PC-3 (cell line): ENCODE measurements around the gene UBE2B. TPM values are rescaled to one million over a fixed set of nuclear protein-coding genes. Genes with fewer than 3 reads are reported as not detected.
A peak's percentile ranks its signal among the peaks of the same experiment; 100 is the strongest.
"Not testable (repeated sequence)": the region's sequence is repeated elsewhere in the genome, so short reads cannot be mapped to it uniquely, and the experiment has no call there.

ENCODE experiments used
- ATAC-seq: fragments of 200-7000 bp; cut with Tn5 transposase; 2 replicates; pipeline ENCODE4 v1.9.1; 2020; ENCODE audit warnings: mild to moderate bottlenecking, moderate library complexity
- BruUV-seq: library from RNA; stranded (reverse); fragments of 400-500 nt; replicated peaks from 2 replicates; lab custom pipeline; 2021; lab: Mats Ljungman, UMichigan
- CTCF ChIA-PET: fragments of 300-600 bp; sonication (Branson Sonifier 250); formaldehyde crosslinking; loops from one replicate; lab custom pipeline; 2022; ENCODE audit warnings: antibody characterized with exemption; lab: Charles Lee
- POLR2A ChIA-PET: fragments of 300-600 bp; sonication (Branson Sonifier 250); formaldehyde crosslinking; loops from one replicate; lab custom pipeline; 2022; ENCODE audit warnings: antibody characterized with exemption; ENCODE audit not compliant: unreplicated experiment; lab: Charles Lee
- DNase-seq: peaks from one replicate; pipeline ENCODE4 v3.0.0-alpha.2; 2015
- H2AFZ ChIP-seq: fragments of 300-600 bp; sonication (generic); 2 replicates; pipeline ENCODE4 v1.6.0; 2016; ENCODE audit warnings: antibody characterized with exemption, low read length
- H3F3A ChIP-seq: fragments of 300-600 bp; sonication (generic); one replicate; pipeline ENCODE4 v1.6.0; 2017; ENCODE audit warnings: antibody characterized with exemption, low read length, control low read depth, mild to moderate bottlenecking; ENCODE audit not compliant: unreplicated experiment
- H3K27ac ChIP-seq: fragments of 300-600 bp; sonication (generic); 2 replicates; pipeline ENCODE4 v1.5.1; 2016; ENCODE audit warnings: mild to moderate bottlenecking, low read length
- H3K27me3 ChIP-seq: fragments of 300-600 bp; sonication (generic); 2 replicates; pipeline ENCODE4 v1.6.1; 2016; ENCODE audit warnings: low read length, mixed read lengths
- H3K36me3 ChIP-seq: fragments of 300-600 bp; sonication (generic); 2 replicates; pipeline ENCODE4 v1.6.1; 2016; ENCODE audit warnings: low read depth, mixed run types, low read length, mixed read lengths
- H3K4me1 ChIP-seq: fragments of 300-600 bp; sonication (generic); 2 replicates; pipeline ENCODE4 v1.5.1; 2016; ENCODE audit warnings: low read length; ENCODE audit not compliant: insufficient read depth
- H3K4me2 ChIP-seq: fragments of 300-600 bp; sonication (generic); 2 replicates; pipeline ENCODE4 v1.6.0; 2016; ENCODE audit warnings: low read length
- H3K4me3 ChIP-seq: fragments of 300-600 bp; sonication (generic); 2 replicates; pipeline ENCODE4 v1.5.1; 2016; ENCODE audit warnings: mild to moderate bottlenecking, low read length, mixed read lengths
- H3K79me2 ChIP-seq: fragments of 300-600 bp; sonication (generic); 2 replicates; pipeline ENCODE4 v1.6.1; 2017; ENCODE audit warnings: low read length, mixed read lengths
- H3K9ac ChIP-seq: fragments of 300-600 bp; sonication (generic); 2 replicates; pipeline ENCODE4 v1.6.0; 2016; ENCODE audit warnings: mild to moderate bottlenecking, low read length
- H3K9me2 ChIP-seq: fragments of 300-600 bp; sonication (generic); replicated peaks from 2 replicates; pipeline ENCODE4 v1.6.1; 2016; ENCODE audit warnings: mixed run types, low read length, mixed read lengths
- H3K9me3 ChIP-seq: fragments of 300-600 bp; sonication (generic); 2 replicates; pipeline ENCODE4 v1.6.1; 2016; ENCODE audit warnings: low read length, mixed read lengths
- H4K20me1 ChIP-seq: fragments of 300-600 bp; sonication (generic); 2 replicates; pipeline ENCODE4 v1.6.1; 2016; ENCODE audit warnings: low read length, mixed read lengths
- CTCF ChIP-seq: fragments of 300-600 bp; sonication (generic); conservative IDR thresholded peaks from 2 replicates; pipeline ENCODE4 v1.5.1; 2017; ENCODE audit warnings: antibody characterized with exemption, low read depth, mild to moderate bottlenecking, low read length
- EZH2 ChIP-seq: fragments of 300-600 bp; sonication (generic); IDR thresholded peaks from one replicate; pipeline ENCODE4 v1.6.1; 2017; ENCODE audit warnings: antibody characterized with exemption, mild to moderate bottlenecking, low read length; ENCODE audit not compliant: unreplicated experiment
- EZH2phosphoT487 ChIP-seq: fragments of 300-600 bp; sonication (generic); IDR thresholded peaks from 2 replicates; pipeline ENCODE4 v1.6.1; 2018; ENCODE audit warnings: mild to moderate bottlenecking, antibody characterized with exemption, low read length, borderline replicate concordance
- intact Hi-C: fragments of 100-400 bp; cut with micrococcal nuclease; formaldehyde crosslinking; loops from 2 replicates; pipeline ENCODE4 v1.9.0; 2023
- total RNA-seq: library from RNA; depleted of rRNA; stranded (reverse); fragments of >200 nt; gene quantifications from 2 replicates; pipeline ENCODE4 v1.2.3, GENCODE V29; 2014

The UBE2B gene
- total RNA-seq, 1 experiment from 2014 or later, result 9.5 TPM

- no peaks in the 10 kb centered on the region for H3K9me3 ChIP-seq
- no peak overlapping the region for H2AFZ ChIP-seq
- no peak overlapping the region for H3K4me3 ChIP-seq
- H3K4me2 ChIP-seq, result peak overlapping the region; percentile 77
- H3K4me1 ChIP-seq, result peaks cover 17% of the 10 kb centered on the region
- TF ChIP-seq EZH2phosphoT487, result no peak
- no peak for TF ChIP-seq EZH2
- no peak for TF ChIP-seq CTCF
- H4K20me1 ChIP-seq, result no peaks in the 10 kb centered on the region
- ChIA-PET CTCF (no interaction called here), POLR2A (no interaction called here)
- H3F3A ChIP-seq, result no peaks in the 10 kb centered on the region
- no TSS peak for BruUV-seq
- ATAC-seq (no peak), DNase-seq (no peak)
- no peaks in the 10 kb centered on the region for H3K36me3 ChIP-seq
- no peak overlapping the region for H3K9ac ChIP-seq
- H3K9me2 ChIP-seq, result no peaks in the 10 kb centered on the region
- H3K27ac ChIP-seq, result no peak overlapping the region
- peaks cover 15% of the 10 kb centered on the region for H3K79me2 ChIP-seq
- intact Hi-C loops, result no loop called here
- H3K27me3 ChIP-seq, result no peaks in the 10 kb centered on the region
These were observed 5.8 kb upstream of the UBE2B start for GRCh38 chr5:134365604-134366003.

DNA sequence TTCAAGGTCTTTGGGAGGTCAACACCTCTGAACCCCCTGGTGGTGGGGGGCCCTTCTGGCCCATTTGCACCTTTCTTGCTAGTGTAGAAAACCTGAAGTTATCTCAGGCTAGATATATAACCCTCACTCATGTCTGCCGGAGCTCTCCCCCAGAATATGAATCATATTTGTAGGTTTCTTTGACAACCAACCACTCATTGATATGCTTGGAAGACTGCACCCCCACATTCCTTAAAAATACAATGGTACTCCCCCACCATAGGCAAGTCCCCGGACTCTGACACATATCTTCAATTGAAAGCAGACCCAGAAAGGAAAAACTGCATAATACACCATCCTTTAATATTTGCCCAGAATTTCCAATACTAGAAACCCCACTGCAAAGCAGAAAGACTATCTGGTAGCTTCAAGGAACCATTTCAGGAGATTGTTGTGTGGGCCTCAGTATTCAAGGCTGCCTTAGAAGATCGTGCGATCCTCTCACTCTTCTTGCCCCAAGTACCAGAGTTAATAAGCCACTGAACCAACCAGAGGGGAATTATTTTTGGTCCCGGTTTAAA lies 978 bp upstream of the UBE2B start:
- Histone ChIP-seq H3K4me1 (peaks cover 21% of the 10 kb centered on the region), H3K27ac (peak overlapping the region; percentile 89), H3F3A (no peaks in the 10 kb centered on the region), H3K36me3 (no peaks in the 10 kb centered on the region), H3K4me2 (peak overlapping the region; percentile 88), H3K27me3 (no peaks in the 10 kb centered on the region), H3K9me2 (no peaks in the 10 kb centered on the region), H3K9me3 (no peaks in the 10 kb centered on the region), H3K79me2 (peaks cover 54% of the 10 kb centered on the region), H2AFZ (peak overlapping the region; percentile 96), H3K4me3 (peak overlapping the region; percentile 99), H4K20me1 (peaks cover 16% of the 10 kb centered on the region), H3K9ac (peak overlapping the region; percentile 99)
- ATAC-seq, result peak; percentile 2; the same call in 1 of the 2 replicates
- POLR2A ChIA-PET, result no interaction called here
- DNase-seq, result no peak
- intact Hi-C loops, result loop anchor here (2.0 to 5.0 kb wide), 2 partner anchors 156 to 217 kb away; no protein-coding TSS in a partner anchor
- TF ChIP-seq EZH2 (no peak), EZH2phosphoT487 (no peak), CTCF (no peak)
- TSS peak; percentile 65 for BruUV-seq
- CTCF ChIA-PET, result no interaction called here

DNA sequence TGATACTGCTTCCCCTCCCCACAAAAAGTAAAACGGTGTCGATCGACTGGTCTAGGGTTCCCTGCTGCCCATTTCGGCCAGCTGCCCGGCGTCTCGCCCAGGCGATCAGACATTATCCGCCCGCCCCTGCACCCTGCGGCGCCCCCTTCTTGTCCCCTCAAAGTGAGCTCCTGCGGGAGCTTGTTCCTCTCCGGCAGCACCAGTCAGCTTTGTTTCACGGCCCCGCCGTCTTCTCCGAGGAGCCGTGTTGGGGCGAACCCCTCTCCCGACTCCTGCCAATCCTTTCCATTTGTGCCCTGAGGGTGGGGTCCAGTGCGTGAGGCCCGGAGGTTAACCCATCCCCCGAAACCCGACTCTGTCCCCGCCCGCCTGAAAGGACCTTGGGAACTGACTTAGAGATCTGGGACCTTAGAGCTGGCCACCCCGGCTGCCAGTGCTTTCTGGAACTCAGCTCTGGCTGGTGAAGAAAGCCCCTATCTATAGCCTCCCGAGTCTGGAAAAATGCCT lies 518 bp downstream of the UBE2B start:
- BruUV-seq, result TSS peak; percentile 53
- Histone ChIP-seq H3K9ac (peak overlapping the region; percentile 99), H3K27ac (peak overlapping the region; percentile 89), H3F3A (no peaks in the 10 kb centered on the region), H3K79me2 (peaks cover 48% of the 10 kb centered on the region), H3K4me2 (peak overlapping the region; percentile 88), H3K4me1 (peaks cover 17% of the 10 kb centered on the region), H3K9me3 (no peaks in the 10 kb centered on the region), H3K36me3 (peaks cover 4% of the 10 kb centered on the region; the same call in 1 of the 2 replicates), H3K4me3 (peak overlapping the region; percentile 99), H2AFZ (peak overlapping the region; percentile 79), H3K27me3 (no peaks in the 10 kb centered on the region), H3K9me2 (no peaks in the 10 kb centered on the region), H4K20me1 (peaks cover 16% of the 10 kb centered on the region)
- POLR2A ChIA-PET, result interaction anchor here (0.6 kb wide), 2 partner anchors 221 to 469 kb away, joined by 3 read pairs; no protein-coding TSS in a partner anchor
- intact Hi-C loops, result loop anchor here (2.0 to 5.0 kb wide), 3 partner anchors 69 to 215 kb away; no protein-coding TSS in a partner anchor
- ATAC-seq (peak; percentile 11), DNase-seq (peak; percentile 28)
- TF ChIP-seq CTCF (no peak), EZH2 (no peak), EZH2phosphoT487 (no peak)
- CTCF ChIA-PET, result interaction anchor here (0.5 to 0.6 kb wide), 3 partner anchors 16 to 348 kb away, joined by 3 read pairs; no protein-coding TSS in a partner anchor

GRCh38 chr5:134373633-134374032 lies 2.3 kb downstream of the UBE2B start:
- H3K4me1 ChIP-seq, result peaks cover 11% of the 10 kb centered on the region
- BruUV-seq, H3K9me3 ChIP-seq, ATAC-seq, H3K9ac ChIP-seq, H3K27me3 ChIP-seq, CTCF ChIA-PET, H3F3A ChIP-seq, H3K4me2 ChIP-seq, H3K27ac ChIP-seq, H2AFZ ChIP-seq, H3K9me2 ChIP-seq, DNase-seq, POLR2A ChIA-PET, H3K4me3 ChIP-seq: not testable (repeated sequence)
- H3K36me3 ChIP-seq, result peaks cover 13% of the 10 kb centered on the region
- H4K20me1 ChIP-seq, result peaks cover 16% of the 10 kb centered on the region
- peaks cover 56% of the 10 kb centered on the region for H3K79me2 ChIP-seq
- intact Hi-C loops, result loop anchor here (2.0 to 5.0 kb wide), 2 partner anchors 71 to 214 kb away; no protein-coding TSS in a partner anchor
